WI38 (cell line): ENCODE measurements around the gene COL28A1.
A peak's percentile ranks its signal among the peaks of the same experiment; 100 is the strongest.

Experiments
- H3K4me3 ChIP-seq: 2 replicates; pipeline ENCODE4 v1.5.1; 2011; ENCODE audit warnings: low read depth, mild to moderate bottlenecking, control low read depth, low read length
- TF ChIP-seq, protein P1 (sequence below): IDR thresholded peaks from 2 replicates; pipeline ENCODE4 v1.5.1; 2012; ENCODE audit warnings: low read depth, mild to moderate bottlenecking, control low read depth, low read length

Gene COL28A1

DNA sequence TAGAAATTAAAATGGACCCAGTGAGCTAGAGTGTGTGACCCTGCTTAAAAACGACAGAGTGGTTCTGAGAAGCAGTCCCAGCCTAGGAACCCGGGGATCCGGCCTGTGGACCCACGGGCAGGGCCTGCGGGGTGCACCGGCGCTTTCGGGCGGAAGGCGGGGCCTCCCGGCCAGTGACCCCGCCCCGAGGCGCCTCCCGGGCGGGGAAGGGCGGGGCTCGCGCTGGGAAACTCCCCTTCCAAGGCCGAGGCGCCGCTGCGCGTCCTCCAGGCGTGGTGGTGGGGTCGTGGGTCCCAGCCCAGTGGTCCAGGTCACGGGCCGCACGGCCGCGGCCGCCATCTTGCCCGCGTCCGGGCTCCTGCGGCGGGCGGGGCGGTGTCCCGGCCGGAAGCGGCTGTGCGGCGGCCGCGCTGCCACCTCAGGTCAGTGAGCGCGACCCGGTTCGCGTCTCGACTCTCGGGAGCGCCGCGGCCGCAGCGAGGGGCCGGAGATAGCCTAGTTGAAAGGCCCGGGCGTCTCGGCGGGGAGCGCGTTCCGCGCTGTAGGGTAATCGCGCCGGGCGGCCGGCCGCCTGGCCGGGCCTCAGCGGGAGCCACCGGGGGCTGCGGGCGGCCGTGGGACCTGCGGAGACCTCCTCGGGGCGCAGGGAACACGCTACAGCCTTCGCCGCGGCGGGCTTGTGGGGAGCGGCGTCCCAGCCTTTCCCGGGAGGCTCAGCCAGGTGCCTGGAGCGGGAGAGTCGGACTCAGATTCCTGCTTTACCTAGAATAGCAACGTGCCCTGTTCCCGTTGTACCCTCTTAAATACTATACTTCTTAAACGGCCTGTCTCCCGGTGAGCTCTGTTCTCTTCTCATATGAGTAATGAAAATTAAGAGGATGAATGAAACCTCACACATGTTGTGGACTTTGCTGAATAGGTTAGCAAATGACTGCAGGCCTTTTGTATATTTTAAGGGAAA is 31.3 kb upstream of the COL28A1 start, which contains the start of gene MIOS:
MIOS (plus strand) TSS at position 234 of the 961 bp plus-strand sequence. CDS start 5,592 bp downstream, outside the sequence.
- H3K4me3 ChIP-seq, result peak within 1 kb of the TSS; percentile 83
- TF ChIP-seq, protein P1, sequence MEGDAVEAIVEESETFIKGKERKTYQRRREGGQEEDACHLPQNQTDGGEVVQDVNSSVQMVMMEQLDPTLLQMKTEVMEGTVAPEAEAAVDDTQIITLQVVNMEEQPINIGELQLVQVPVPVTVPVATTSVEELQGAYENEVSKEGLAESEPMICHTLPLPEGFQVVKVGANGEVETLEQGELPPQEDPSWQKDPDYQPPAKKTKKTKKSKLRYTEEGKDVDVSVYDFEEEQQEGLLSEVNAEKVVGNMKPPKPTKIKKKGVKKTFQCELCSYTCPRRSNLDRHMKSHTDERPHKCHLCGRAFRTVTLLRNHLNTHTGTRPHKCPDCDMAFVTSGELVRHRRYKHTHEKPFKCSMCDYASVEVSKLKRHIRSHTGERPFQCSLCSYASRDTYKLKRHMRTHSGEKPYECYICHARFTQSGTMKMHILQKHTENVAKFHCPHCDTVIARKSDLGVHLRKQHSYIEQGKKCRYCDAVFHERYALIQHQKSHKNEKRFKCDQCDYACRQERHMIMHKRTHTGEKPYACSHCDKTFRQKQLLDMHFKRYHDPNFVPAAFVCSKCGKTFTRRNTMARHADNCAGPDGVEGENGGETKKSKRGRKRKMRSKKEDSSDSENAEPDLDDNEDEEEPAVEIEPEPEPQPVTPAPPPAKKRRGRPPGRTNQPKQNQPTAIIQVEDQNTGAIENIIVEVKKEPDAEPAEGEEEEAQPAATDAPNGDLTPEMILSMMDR, result no peak

DNA sequence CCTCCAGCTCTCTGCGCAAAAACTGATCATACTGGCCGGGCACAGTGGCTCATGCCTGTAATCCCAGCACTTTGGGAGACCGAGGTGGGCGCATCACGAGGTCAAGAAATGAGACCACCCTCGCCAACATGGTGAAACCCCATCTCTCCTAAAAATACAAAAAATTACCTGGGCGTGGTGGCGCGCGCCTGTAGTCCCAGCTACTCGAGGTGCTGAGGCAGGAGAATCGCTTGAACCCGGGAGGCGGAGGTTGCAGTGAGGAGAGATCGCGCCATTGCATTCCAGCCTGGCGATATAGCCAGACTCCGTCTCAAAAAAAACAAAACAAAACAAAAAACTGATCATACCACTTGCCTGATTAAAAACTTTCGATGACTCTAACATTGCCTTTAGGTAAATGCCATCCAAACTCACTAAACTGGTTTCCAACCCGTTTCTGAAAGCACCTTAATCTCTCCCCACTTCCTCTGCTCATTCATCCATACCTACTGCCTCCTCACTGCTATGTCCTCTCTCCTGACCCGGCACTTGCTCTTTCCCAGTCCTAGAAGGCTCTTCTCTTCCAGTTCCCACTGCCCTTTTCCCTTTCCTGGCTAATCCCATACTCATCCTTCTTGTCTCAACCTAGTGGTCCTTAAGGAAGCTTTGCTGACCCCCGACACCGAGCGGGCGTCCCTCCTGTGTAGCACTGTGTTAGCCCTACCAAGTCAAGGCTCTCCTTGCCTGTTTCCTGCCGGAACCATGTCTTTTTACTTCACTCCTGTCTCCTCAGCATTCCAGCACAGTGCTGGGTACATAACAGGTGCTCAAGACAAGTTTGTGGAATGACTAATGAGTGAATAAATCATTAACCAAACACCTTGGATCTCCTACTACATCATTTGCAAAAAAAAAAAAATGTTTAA is 30.3 kb upstream of the COL28A1 start:
- H3K4me3 ChIP-seq, result peak overlapping the region; percentile 83
- TF ChIP-seq, protein P1, result no peak

DNA sequence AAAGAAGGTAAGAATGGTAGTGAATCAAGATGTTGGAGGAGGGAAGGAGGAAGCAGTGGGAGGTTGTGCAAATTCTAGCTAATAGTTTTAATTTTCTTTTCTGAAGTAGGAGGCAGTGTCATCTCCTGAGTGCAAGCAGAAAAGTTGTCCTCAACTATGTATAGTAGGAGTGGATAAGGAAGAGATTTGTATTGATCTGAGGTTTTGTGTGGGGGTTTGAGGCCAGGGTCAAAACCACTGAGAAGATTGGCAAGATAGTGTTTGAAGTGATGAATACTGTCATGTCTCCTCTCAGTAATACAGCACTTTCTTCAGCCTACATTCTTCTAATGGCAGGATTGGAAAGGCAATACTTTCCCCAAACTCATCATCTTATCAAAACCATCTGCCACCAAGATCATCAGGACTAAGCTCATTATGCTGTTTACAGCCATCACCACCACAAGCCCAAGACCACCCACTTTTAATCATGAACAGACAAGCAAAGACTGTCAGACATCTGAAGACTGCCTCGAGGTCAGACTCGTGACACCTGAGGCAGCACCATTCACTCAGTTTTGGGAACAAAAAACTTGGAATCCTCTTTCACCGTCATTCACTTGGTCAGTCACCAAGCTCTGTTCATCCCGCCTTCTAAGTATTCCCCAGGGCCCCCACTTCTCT is 29.5 kb upstream of the COL28A1 start:
- no peak overlapping the region for H3K4me3 ChIP-seq
- TF ChIP-seq, protein P1, result no peak

DNA sequence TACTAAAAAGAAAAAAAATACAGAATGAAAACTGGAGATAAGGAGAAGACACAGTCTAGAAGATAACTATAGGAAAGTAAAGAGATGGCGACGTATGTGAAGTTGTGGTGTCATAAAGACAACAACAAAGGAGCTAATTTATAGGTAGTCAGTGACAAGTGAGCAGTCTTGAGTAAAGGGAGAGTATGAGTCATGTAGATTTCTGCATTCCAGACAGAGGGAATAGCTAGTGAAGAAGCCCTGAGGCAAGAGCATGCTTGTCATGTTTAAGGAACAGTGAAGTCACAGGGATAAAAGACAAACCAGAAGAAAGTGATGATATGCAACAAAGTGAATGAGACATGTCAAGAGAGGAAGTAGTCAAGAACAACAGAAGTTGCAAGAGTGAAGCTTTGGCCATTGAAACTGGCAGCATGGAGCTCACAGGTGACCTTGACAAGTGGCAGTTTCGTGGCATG is 28.7 kb upstream of the COL28A1 start:
- TF ChIP-seq, protein P1, result no peak

DNA sequence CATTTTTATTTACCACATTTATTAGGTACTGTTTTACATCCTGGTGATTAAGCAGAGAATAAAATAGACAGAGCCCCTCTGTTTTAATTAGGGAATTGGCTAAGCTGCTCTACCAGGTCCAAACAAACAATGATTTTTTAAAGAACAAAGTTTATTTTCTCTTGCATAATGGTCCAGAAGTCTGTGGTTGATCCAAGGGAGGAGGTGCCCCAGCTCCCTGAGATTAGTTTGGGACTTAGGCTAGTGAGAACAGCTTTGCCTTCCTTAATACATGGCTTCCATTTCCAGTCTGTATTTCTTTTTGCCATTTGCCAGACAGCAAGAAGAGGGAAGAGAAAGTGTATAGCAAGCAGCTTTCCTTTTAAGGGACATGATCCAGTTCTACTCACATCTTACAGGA is 28.1 kb upstream of the COL28A1 start:
- no peak overlapping the region for H3K4me3 ChIP-seq
- TF ChIP-seq, protein P1, result no peak

More for the DNA sequence above, 28.7 kb upstream of the COL28A1 start:
- H3K4me3 ChIP-seq, result no peak overlapping the region

DNA sequence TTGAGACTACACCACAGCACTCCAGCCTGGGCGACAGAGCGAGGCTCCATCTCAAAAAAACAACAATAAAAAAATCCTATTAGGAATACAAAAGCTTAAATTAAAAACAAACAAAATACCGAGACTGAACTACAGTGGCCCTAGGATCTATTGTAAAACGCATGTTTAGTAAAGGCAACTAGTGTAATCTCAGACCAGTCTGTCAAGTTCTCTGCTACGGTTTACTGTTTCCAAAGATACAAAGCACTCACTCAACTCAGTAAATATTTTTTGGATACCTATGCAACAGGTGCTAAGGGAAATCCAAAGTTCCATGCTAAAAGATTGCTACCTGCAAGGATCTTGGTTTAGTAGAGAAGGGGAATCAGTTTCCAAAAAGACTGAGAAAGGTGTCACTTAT is 27.6 kb upstream of the COL28A1 start:
- TF ChIP-seq, protein P1, result no peak
- H3K4me3 ChIP-seq, result no peak overlapping the region
